ENCODE measurements around the gene DMXL2. TPM values are rescaled to one million over a fixed set of nuclear protein-coding genes. Genes with fewer than 3 reads are reported as not detected.
A peak's percentile ranks its signal among the peaks of the same experiment; 100 is the strongest.

The DMXL2 gene
- total and polyA plus RNA-seq, 9 of the 15 experiments (the other 6 are each of a cell fraction or from before 2014, with no cell fraction given), result 9.3 to 57.7 (median 30.7) TPM

DNA sequence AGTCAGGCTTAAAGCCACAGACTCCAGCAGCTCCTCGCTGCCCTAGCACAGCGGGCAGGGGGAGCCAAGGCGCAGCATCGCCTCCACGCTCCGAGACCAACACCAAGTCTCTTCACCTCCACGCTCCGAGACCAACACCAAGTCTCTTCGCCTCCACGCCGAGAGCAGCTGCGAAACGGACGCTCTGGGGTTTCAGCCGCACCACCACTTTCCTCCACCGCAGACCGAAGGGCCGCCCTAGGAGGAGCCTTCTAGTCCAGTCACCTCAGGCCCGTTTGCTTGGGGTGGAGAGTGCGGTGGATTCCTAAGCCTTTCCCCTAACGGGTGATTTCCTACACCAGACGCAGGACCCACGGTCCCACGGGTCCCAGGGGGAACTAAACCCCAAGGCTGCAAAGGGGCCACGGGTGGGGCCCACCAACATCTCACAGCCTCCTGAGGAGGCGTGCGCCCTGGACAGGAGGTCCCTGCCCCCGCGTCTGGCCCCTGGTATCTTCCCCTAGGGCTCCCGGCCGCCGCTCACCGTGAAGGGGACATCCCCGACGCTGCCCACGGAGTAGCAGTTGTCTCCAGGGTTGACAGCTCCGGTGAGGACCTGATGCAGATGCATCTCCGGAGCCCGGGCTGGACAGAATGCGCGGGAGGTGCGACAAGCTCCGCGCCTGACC lies 501 bp downstream of the DMXL2 start (continued):
- TF ChIP-seq TAF1 (IDR thresholded peaks at IDR 0.05; ENCODE audit: control insufficient read depth, extremely low read depth, insufficient read depth, low read length, severe bottlenecking) (peak; percentile 46), CEBPB (tag; IDR thresholded peaks at IDR 0.05) (no peak), RBFOX2 (IDR thresholded peaks at IDR 0.05; ENCODE audit: low read depth, low read length) (no peak), NR2F6 (CRISPR knock-in tag; IDR thresholded peaks at IDR 0.05) (no peak), NR3C1 (CRISPR knock-in tag; IDR thresholded peaks at IDR 0.05) (peak; percentile 37; the same call in 1 of the 2 replicates), MEIS2 (IDR thresholded peaks at IDR 0.05; ENCODE audit: partially characterized antibody) (no peak), ZNF76 (CRISPR knock-in tag; IDR thresholded peaks at IDR 0.05; ENCODE audit: borderline replicate concordance) (no peak), DIDO1 (tag; IDR thresholded peaks at IDR 0.05; ENCODE audit: low read depth) (0 out of 2 replicates have a peak, but pooled peaks have one; percentile 36), PYGO2 (tag; IDR thresholded peaks at IDR 0.05) (no peak), ZNF644 (tag; IDR thresholded peaks at IDR 0.05; ENCODE audit: low read depth) (no peak), ZNF717 (CRISPR knock-in tag; IDR thresholded peaks at IDR 0.05) (no peak), SNIP1 (IDR thresholded peaks at IDR 0.05; ENCODE audit: low read depth) (peak; percentile 72), ETS2 (tag; IDR thresholded peaks at IDR 0.05; ENCODE audit: borderline replicate concordance, poor library complexity, severe bottlenecking) (no peak), NFE2L1 (tag; IDR thresholded peaks at IDR 0.05; ENCODE audit: borderline replicate concordance, low read depth) (no peak)
- TF ChIP-seq, protein P1, sequence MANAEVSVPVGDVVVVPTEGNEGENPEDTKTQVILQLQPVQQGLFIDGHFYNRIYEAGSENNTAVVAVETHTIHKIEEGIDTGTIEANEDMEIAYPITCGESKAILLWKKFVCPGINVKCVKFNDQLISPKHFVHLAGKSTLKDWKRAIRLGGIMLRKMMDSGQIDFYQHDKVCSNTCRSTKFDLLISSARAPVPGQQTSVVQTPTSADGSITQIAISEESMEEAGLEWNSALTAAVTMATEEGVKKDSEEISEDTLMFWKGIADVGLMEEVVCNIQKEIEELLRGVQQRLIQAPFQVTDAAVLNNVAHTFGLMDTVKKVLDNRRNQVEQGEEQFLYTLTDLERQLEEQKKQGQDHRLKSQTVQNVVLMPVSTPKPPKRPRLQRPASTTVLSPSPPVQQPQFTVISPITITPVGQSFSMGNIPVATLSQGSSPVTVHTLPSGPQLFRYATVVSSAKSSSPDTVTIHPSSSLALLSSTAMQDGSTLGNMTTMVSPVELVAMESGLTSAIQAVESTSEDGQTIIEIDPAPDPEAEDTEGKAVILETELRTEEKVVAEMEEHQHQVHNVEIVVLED (CRISPR knock-in tag; IDR thresholded peaks at IDR 0.05), result no peak
- TF ChIP-seq, protein P2, sequence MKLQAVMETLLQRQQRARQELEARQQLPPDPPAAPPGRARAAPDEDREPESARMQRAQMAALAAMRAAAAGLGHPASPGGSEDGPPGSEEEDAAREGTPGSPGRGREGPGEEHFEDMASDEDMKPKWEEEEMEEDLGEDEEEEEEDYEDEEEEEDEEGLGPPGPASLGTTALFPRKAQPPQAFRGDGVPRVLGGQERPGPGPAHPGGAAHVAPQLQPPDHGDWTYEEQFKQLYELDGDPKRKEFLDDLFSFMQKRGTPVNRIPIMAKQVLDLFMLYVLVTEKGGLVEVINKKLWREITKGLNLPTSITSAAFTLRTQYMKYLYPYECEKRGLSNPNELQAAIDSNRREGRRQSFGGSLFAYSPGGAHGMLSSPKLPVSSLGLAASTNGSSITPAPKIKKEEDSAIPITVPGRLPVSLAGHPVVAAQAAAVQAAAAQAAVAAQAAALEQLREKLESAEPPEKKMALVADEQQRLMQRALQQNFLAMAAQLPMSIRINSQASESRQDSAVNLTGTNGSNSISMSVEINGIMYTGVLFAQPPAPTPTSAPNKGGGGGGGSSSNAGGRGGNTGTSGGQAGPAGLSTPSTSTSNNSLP (IDR thresholded peaks at IDR 0.05; ENCODE audit: borderline replicate concordance, low read depth, low read length), result no peak
- TF ChIP-seq, protein P3, sequence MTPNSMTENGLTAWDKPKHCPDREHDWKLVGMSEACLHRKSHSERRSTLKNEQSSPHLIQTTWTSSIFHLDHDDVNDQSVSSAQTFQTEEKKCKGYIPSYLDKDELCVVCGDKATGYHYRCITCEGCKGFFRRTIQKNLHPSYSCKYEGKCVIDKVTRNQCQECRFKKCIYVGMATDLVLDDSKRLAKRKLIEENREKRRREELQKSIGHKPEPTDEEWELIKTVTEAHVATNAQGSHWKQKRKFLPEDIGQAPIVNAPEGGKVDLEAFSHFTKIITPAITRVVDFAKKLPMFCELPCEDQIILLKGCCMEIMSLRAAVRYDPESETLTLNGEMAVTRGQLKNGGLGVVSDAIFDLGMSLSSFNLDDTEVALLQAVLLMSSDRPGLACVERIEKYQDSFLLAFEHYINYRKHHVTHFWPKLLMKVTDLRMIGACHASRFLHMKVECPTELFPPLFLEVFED (CRISPR knock-in tag; conservative IDR thresholded peaks at IDR 0.05), result no peak
- TF ChIP-seq, protein P4, sequence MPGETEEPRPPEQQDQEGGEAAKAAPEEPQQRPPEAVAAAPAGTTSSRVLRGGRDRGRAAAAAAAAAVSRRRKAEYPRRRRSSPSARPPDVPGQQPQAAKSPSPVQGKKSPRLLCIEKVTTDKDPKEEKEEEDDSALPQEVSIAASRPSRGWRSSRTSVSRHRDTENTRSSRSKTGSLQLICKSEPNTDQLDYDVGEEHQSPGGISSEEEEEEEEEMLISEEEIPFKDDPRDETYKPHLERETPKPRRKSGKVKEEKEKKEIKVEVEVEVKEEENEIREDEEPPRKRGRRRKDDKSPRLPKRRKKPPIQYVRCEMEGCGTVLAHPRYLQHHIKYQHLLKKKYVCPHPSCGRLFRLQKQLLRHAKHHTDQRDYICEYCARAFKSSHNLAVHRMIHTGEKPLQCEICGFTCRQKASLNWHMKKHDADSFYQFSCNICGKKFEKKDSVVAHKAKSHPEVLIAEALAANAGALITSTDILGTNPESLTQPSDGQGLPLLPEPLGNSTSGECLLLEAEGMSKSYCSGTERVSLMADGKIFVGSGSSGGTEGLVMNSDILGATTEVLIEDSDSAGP (CRISPR knock-in tag; IDR thresholded peaks at IDR 0.05), result 0 out of 2 replicates have a peak, but pooled peaks have one; percentile 48
- TF ChIP-seq, protein P5, sequence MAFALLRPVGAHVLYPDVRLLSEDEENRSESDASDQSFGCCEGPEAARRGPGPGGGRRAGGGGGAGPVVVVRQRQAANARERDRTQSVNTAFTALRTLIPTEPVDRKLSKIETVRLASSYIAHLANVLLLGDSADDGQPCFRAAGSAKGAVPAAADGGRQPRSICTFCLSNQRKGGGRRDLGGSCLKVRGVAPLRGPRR (CRISPR knock-in tag; IDR thresholded peaks at IDR 0.05), result no peak
